NCI-H345 (cell line): ENCODE results near the gene SOX6.
"Not testable (repeated sequence)": the region's sequence is repeated elsewhere in the genome, so short reads cannot be mapped to it uniquely, and the experiment has no call there.

ENCODE experiments used
- DNase-seq: peaks from one replicate; lab custom pipeline; 2025; lab: John Stamatoyannopoulos, UW

SOX6 gene

DNA sequence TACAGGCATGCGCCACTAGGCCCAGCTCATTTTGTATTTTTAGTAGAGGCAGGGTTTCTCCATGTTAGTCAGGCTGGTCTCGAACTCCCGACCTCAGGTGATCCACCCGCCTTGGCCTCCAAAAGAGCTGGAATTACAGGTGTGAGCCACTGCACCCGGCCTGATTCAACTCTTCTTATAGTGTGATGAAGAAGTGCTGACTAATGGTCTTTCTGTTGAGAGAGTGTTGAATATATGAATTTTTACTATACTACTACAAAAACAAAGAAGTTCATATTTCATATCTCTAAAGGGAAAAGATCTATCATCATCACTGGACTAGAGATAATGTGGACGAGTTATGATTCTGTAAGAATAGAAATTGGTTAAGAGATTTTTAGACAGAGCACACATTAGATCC is 320.1 kb downstream of the SOX6 start:
- DNase-seq = no peak

DNA sequence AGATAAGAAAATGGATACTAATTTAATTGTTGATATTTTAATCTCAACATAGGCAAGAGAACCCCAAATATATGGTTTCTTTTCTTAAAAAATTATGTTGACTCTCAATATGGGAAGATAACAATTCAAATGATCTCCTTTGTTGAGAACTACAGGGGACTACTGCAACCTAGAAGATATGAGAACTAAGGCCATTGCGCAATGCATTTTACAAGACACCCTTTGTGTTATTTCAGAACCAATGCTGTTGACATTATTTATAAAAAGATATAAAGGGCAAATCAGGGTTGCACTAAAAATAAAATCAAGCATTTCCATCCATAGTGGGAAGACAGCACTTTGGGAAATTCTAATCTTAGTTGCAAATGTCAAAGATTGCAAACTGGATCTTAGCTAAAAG is 322.3 kb downstream of the SOX6 start:
- no peak for DNase-seq

DNA sequence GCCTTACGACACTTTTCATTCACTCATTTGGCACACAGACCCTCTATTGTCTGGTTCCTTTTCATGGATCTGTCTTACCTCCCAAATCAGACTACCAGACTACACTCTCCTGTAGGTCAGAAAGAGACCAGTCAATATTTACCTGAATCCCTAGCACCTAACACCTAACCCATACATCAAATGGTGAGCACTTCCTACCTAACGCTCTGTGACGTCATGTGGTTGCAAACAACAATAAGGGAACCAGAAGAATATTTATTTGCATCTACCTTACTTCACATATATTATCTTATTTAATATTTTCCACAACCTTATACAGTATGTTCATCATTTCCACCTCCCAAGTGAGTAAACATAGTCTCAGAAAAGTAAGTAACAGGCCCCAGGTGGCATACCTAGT is 323.4 kb downstream of the SOX6 start:
- DNase-seq = no peak

DNA sequence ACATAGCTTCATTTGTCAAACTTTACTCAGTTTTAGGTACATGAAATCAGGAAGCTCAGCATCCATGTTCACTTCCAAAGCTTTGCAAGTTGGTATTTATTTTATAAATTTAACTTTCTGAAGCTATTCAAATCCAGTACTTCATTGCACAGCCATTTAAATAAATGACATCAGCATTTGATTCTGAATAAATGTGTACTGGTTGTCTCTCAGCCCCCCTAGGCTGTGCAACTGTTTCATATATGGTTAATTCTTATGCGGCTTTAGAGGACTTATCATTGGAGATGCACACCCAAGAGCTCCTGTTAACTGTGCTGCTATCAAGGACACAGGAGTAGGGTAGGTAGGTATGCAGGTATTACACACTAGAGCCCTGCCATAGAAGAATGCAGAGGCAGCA is 325.1 kb downstream of the SOX6 start:
- no peak for DNase-seq

DNA sequence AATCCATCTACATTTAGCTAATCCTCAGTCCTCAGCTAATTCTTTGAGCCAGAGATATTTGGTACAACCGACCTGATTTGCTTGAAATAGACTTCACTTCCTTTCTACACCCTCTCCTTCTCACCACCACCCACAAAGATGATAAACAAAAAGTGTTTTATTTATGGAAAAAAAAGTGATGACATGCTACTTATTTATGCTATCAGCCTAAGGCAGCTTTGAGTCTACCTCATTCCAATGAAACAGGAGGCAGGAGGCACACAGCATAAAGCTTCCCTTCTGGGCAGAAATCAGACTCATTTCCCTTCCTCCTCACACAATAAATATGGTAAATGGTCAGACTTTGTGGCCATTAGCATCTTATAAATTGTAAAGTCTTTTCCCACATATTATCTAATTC is 325.7 kb downstream of the SOX6 start:
- DNase-seq = no peak

DNA sequence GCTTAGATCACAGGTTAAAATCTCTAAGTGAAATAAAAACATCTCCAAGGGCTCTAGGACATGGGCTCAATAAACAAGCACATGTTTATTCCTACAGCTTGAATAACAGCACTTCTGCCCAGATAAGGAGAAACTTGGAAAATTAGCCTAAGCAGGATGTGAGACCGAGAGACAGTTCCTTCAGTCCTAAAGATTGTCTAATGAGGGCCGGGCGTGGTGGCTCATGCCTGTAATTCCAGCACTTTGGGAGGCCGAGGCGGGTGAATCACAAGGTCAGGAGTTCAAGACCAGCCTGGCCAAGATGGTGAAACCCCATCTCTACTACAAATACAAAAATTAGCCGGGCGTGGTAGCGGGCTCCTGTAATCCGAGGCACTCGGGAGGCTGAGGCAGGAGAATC is 327.2 kb downstream of the SOX6 start:
- not testable (repeated sequence) for DNase-seq

DNA sequence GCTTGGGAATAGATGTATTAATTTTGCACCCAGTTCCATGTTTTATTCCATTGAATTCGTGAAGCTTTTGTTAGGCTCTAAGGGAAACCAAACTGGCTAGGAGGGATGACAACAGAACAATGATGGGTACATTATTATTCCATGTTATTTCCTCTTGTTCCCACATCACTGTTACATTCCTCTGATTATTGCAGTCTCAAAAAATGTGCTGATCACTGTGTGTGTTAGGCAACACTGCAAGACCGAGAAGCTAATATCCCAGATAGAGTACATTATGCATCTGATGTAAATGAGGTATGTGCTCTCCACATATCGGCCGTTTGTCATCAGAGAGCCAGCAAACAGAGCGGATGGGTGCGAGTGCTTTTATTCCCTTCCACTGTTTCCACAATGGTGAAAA is 327.9 kb downstream of the SOX6 start:
- no peak for DNase-seq

DNA sequence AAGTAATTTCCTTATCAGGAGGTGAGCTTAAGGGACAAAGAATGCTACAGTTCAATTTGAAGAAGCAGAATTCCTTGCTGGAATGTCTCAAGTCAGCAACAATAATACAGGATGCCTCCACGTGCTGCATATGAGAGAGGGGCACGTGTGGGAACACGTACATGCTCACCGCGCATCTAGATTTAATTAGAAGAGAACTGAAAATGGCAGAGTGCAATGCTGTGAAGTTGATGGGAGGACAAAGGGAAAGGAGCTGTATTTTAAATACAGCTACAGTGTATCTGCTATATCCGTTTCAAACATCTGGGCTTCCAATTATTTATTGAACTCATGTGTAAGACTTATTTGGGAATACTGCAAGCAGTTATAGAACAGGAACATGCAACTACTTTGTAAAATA is 328.7 kb downstream of the SOX6 start:
- DNase-seq = no peak

DNA sequence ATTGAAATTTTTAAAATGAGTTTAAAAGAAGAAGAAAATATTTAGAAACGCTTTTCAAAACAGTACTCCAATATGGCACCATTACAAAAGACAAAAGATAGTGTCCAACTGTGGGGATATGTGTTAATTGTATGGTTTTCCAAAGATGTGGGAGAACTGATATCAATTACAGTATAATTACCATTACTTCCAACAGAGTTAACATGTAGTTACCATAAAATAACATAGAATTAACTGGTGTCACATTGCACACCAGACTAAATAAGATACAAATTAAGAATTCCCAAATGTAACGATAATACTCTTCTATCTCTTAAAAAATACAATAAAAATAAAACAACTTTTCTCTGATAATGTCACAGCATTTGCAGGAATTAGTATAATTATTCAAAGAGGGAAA is 329.5 kb downstream of the SOX6 start:
- DNase-seq = no peak

DNA sequence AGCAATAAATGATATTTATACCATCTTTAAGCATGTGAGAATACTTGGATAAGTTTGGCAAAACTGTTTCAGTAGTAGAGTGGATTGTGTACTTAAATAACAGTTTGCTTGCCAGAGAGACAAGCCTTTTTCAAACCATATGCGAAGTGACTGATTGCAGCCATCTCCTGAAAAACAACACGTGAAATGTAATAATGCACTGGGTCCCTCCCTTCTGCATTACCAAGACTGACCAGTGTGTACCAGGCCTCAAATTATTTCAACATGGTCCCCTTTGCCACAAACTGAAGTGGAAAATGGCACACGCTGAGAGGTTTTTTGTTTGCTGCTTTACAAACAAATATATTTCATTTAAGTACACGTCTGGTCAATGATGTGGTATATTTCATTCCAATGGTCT is 337.4 kb downstream of the SOX6 start:
- DNase-seq = no peak

DNA sequence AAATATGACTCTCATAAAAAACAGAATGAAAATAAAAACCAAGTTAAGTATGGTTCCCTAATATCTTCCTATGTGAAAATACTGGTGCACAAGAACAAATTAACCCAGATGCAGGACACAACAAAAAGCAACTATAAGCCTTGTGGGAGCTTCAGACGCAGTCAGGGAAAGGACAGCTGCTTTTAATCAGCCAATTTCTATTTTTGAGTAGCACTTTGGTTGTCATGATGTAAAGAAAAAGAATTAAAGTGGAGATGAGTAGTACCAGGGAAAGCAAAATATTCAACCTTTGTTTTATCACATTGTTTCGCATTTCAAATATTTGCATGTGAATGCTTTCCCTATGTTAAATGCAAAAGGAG is 339.9 kb downstream of the SOX6 start:
- no peak for DNase-seq

DNA sequence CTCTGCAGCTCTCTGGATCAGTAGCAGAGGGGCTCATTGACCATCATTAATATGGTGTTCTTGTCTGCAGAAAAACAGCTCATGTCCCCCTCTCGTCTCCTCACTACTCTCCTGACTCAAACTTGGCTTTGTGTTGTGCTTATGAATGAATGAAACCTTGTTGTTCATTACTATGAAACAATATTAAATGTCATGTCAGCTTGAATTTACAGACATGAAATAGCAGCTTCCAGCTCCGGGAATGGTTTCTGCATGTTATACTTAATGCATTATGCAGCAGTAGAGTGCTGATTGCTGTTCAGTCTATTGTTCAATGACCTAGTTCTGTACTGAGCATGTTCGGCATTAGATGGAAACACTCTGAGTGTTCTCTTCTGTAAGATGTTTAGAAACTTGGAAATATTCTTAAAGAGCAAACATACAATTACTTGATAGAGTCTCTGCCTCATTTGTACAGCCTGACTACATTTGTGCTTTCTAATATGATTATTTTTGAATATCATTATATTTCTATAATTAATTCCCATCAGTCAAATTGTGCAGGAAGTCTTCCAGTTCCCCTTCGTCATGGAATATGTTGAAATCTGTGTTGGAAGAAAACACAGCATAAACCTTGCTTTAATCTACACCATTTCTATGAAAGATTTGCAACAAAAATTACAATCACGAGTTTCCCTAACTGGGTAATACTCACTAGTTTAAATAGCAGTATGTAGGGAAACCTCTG is 340.4 kb downstream of the SOX6 start:
- DNase-seq = no peak

DNA sequence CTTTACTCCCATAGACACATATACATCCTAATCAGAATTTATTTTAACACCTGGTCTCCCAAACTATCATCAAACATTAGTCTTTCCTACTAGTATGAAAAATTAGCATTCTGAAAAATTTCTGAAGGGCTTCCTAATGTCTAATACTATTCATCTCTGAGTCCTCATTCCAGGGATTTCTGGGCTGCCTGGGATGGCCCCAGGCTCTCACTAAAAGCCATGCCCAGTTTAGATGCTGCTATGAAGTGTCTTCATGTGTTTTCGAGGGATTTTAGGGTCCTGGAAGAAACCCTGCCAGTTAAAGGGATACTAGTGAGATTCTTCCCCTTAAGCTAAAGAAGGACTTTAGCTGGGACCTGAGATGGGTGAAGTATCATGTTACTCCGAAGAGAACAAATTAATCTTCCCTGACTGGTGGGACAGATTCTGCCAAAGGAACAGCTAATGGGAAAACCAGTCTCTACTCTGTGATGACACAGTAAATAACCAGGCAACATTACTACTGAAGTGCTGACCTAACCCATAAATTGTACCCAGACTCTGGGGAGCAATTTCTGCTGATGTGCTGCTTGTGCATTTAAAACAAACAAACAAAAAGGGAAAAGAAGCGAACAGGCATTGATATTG is 342.6 kb downstream of the SOX6 start:
- DNase-seq = peak; percentile 7

DNA sequence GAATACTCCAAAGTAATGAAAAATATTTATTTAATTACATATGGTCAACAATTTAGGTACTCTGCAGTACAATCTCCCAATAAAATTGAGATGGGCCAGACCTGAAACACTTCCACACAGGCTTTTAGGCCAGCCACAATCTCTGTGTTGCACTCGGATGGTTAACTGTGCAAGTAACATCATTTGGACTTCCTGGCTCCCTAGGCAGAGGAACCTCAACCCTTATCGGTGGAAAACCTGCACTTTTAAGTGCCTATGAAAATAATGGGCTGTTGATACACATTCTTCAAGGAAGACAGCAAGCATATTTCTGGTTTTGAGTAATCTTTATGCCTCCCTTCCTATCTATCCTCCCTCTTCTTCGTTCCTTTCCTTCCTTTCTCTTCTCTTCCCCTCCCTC is 343.1 kb downstream of the SOX6 start:
- DNase-seq = no peak

DNA sequence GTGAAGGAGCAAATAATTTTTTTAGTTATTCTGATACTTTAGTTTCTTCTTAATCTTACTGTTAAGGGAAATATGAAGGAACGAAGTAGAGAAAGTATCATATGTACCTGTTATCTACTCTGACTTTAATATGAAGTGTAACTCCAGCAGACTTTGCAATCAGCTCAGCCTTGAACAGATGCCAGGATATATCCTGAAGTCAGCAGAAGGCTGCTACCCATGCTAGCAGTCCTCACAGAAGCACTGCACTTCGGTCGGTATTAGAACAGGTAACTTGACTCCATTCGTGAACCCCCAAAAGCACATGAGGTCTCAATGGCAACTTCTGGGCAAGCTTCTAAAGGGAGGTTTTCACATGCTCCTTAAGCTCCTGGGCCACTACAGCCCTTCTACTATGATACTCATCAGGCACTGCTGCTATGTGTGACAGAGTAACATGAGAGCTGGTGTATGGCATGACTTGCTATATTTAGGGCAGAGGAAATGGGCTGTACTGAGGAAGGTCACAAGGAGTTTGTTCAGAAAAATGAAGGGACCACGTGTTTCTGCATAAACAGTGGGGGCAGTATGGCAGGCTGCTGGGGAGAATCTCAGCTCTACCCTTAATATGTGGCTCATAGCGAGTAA is 344.1 kb downstream of the SOX6 start:
- DNase-seq = no peak

DNA sequence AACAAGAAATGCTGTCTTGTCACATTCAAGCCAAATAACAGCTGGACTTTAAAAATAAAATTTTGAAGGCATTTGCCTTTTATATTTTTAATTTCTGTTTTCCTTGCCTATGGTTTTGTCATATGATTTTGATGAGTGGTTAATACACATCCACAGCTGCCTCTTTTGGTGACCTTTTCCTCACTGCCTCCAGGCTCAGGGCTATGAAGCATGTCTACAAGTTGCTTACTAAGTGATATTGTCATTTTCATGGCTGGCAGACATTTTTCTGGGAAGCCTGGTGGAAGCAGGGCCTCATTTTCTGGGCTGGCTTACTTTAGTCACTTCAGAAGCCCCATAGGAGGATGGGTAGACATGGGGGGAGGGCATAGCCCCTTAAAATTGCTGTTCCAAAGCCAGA is 344.9 kb downstream of the SOX6 start:
- no peak for DNase-seq

DNA sequence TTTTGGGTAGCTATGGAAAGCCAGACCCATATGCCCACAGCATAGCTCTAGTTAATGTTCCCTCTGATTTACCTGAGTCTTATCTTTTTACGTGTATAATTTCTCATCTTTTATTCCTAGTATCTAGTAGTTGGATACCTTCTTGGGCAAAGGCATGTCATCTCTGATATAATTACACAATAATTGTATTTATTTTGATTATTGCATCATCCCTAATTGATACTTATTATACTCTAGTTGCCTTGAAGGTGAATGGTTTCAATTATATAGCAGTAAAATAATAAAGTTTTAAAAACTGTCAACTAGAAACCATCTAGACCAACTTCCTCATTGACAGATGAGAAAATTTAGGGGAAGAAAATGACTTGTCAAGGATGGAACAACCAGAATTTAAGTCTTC is 347.3 kb downstream of the SOX6 start:
- DNase-seq = no peak

DNA sequence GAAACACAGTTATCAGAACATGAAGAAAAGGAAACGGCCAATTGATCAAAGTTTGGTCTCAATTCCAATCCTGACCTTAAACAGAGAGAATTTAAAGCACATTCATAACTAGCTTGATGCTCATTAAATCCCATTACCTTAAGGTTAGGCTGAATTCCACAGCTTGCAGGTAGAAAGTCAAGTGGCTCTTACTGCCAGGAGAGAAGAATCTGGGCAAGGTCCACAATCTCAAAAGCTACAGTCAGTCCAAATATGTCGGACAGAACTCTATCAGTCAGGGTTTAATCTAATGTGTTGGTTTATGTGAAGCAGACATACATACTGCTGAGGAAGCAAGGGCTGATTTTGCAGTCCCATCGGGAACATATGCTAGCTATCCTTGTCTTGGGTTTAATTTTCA is 348.8 kb downstream of the SOX6 start:
- DNase-seq = no peak

DNA sequence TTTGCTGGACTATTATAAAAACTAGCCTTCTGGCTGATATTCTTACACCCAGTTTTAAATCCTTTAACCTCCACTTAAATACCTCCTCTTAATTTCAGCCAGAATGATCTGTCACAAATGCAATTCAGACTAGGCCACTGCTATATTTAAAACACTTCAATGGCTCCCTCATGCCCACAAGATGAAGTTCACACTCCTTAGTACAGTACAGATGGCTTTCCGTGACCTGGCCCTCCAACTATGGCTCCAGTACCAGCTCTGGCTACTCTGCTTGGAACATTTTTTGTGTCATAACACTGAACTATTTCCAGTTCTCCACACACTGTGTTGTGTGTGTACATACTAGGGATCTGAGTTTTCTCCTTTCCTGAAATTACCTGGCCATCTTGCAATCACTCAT is 353.4 kb downstream of the SOX6 start:
- DNase-seq = no peak

DNA sequence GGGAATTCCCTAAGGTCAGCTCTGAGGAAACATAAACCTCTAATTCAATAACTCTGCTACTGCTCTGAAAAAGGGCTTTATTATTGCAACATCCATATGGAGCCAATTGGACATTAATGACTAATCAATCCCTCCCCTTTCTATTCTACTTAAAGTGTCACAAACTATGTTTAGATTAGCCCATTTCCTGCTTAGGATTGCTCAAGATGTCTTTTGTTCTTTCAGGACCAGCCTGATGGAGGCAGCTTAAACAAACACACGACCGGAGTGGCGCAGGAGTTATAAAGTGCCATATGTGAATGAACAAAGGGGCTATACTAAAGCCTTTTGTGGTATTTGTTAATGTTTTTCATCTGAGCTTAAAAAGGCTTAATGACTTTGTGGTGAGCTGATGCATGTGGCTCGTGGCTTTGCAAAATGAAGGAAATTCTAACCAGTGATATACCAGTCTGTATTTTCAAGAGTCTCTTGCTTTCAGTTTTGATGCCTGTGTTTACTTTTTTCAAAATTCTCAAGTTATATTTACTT is 354.4 kb downstream of the SOX6 start:
- DNase-seq = peak; percentile 90

DNA sequence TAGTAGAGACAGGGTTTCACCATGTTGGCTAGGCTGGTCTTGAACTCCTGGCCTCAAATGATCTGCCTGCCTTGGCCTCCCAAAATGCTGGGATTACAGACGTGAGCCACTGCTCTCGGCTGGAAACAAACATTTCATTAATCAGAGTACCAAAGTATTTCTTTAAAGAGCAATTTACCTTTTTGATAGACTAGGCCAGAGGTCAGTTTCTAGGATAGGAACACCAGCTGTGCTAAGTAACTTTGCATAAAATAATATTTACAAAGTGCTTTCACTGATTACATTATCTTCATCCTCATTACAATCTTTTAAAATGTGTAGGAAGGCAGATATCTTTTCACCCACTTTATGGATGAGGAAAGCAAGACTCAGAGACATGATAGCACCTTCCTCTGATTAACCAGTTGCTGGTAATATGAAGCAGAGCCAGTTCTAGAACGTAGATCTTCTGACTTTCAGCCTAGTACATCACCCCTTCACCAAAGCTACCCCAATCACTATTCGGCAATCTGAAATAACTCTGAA is 355.2 kb downstream of the SOX6 start:
- no peak for DNase-seq

DNA sequence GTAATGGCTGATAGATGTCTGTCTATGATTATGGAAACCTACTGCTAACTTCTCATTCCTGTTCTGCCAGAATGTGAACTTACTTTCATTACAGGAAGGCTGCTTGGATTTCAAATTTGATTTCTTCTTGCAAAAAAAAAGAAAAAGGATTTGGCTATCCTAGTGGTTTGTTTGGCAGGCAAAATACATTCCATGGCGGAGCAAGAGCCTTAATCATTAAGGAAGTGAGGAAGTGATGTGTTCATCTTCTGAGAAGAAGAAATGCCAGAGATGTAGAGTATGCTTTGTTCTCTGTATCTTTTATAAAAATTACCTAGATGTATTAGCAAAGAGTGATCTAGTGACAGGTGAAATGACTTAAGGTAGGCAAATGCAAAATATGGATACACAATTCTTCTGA is 356.3 kb downstream of the SOX6 start:
- DNase-seq = no peak

DNA sequence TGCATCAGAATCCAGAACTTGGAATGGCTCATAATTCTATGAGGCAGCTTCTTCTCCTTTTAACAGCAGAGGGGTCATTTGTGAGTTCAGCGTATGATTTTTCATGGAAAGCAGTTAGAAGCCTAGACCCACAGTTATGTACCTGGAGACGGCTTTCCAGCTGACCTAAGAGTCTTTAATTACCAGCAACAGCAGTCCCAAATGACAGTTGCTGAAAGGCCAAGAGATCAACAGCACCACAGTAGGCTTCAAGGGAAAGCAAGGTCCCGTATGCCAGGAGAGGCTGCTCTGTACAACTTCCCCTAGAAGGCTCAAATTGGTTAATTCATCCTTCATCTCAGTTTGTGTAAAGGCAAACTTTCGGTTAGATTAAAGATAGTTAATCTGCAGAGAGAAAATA is 363.0 kb downstream of the SOX6 start:
- DNase-seq = no peak
